K562 (cell line): ENCODE measurements around the gene UNC93B1. TPM values are rescaled to one million over a fixed set of nuclear protein-coding genes. Genes with fewer than 3 reads are reported as not detected.

Experiments used
- ATAC-seq: fragments of 200-7000 bp; cut with Tn5 transposase; 3 replicates; pipeline ENCODE4 v1.9.1; 2020; ENCODE audit warnings: moderate library complexity
- BruUV-seq: library from RNA; stranded (reverse); fragments of 400-500 nt; replicated peaks from 2 replicates; lab custom pipeline; 2021; lab: Mats Ljungman, UMichigan
- CTCF ChIA-PET: fragments of 300-600 bp; formaldehyde crosslinking; extraction: SDS; loops from one replicate; lab custom pipeline; 2021; ENCODE audit warnings: low intra/inter-chr PET ratio; lab: Yijun Ruan, JAX
- POLR2A ChIA-PET: fragments of 300-600, 350-650 bp; sonication (Branson Sonifier 250); formaldehyde crosslinking; extraction: SDS; loops from one replicate; lab custom pipeline; 2021; ENCODE audit warnings: antibody characterized with exemption, inconsistent platforms; lab: Yijun Ruan, JAX
- DNase-seq, 4 experiments: peaks; one replicate each; pipeline versions ENCODE4 v3.0.0 to v3.0.0-alpha.2; 2011 to 2018; ENCODE audit warnings: low spot score in 3 of 4, mixed read lengths in 3 of 4; ENCODE audit errors: extremely low read depth in 1 of 4
- FAIRE-seq: peaks from 2 replicates; lab custom pipeline; 2011; peaks lifted over from hg19 to GRCh38; lab: Jason Lieb, UNC
- H2AFZ ChIP-seq: 2 replicates; pipeline ENCODE4 v1.6.0; 2011; ENCODE audit warnings: low read depth, low read length, control low read depth, inconsistent platforms
- H3K27ac ChIP-seq: fragments of 200-600 bp; 3 replicates; pipeline ENCODE4 v1.8.0; 2011; ENCODE audit warnings: low read depth, mild to moderate bottlenecking, control low read depth, inconsistent platforms, low read length, moderate library complexity, mixed read lengths; ENCODE audit errors: extremely low read depth
- H3K27me3 ChIP-seq, 2 experiments: fragments of 300-600 bp in 1 of 2; 2 replicates in 1 of 2; 3 replicates in 1 of 2; pipeline versions ENCODE4 v1.6.0 to v1.8.0; 2011; ENCODE audit warnings: inconsistent platforms in 2 of 2, low read length in 2 of 2, mild to moderate bottlenecking in 1 of 2, mixed read lengths in 1 of 2, moderate library complexity in 1 of 2; ENCODE audit not compliant: control insufficient read depth in 2 of 2, insufficient read depth in 2 of 2
- H3K36me3 ChIP-seq: fragments of 300-600 bp; 3 replicates; pipeline ENCODE4 v1.8.0; 2011; ENCODE audit warnings: mild to moderate bottlenecking, low read length, inconsistent platforms; ENCODE audit not compliant: control insufficient read depth, insufficient read depth
- H3K4me1 ChIP-seq, 2 experiments: fragments of 200-600 bp in 1 of 2; replicated peaks in 1 of 2; 2 replicates in 1 of 2; 3 replicates in 1 of 2; pipeline versions ENCODE4 v1.5.1 to v1.8.0; 2011; ENCODE audit warnings: inconsistent platforms in 2 of 2, low read length in 2 of 2, mild to moderate bottlenecking in 1 of 2, mixed read lengths in 1 of 2, moderate library complexity in 1 of 2; ENCODE audit not compliant: control insufficient read depth in 2 of 2, insufficient read depth in 2 of 2
- H3K4me2 ChIP-seq: 2 replicates; pipeline ENCODE4 v1.6.1; 2011; ENCODE audit warnings: low read length, control low read depth, inconsistent platforms, mixed read lengths; ENCODE audit not compliant: insufficient read depth
- H3K4me3 ChIP-seq: fragments of 200-600 bp; sonication (generic), shearing (Covaris generic); 2 replicates; pipeline ENCODE4 v1.5.1; 2016; ENCODE audit warnings: control low read depth, inconsistent platforms
- H3K79me2 ChIP-seq: fragments of 200-600 bp; 3 replicates; pipeline ENCODE4 v1.8.0; 2011; ENCODE audit warnings: low read length, inconsistent platforms; ENCODE audit not compliant: control insufficient read depth, insufficient read depth
- H3K9ac ChIP-seq, 2 experiments: 2 replicates each; pipeline versions ENCODE4 v1.6.0 to v1.6.1; 2011; ENCODE audit warnings: low read depth in 2 of 2, low read length in 2 of 2, control low read depth in 1 of 2, inconsistent platforms in 1 of 2, mild to moderate bottlenecking in 1 of 2, mixed read lengths in 1 of 2; ENCODE audit not compliant: insufficient read depth in 1 of 2
- H3K9me1 ChIP-seq: one replicate; pipeline ENCODE4 v1.6.0; 2011; ENCODE audit warnings: inconsistent platforms, mild to moderate bottlenecking, low read length, moderate library complexity; ENCODE audit not compliant: control insufficient read depth, insufficient read depth
- H3K9me3 ChIP-seq: replicated peaks from 2 replicates; pipeline ENCODE4 v1.5.1; 2011; ENCODE audit warnings: low read depth, low read length, inconsistent platforms; ENCODE audit not compliant: control insufficient read depth, insufficient read depth
- H4K20me1 ChIP-seq: replicated peaks from 2 replicates; pipeline ENCODE4 v1.6.1; 2011; ENCODE audit warnings: low read length, inconsistent platforms, mixed read lengths; ENCODE audit not compliant: control insufficient read depth, insufficient read depth
- ADNP ChIP-seq: fragments of 200-800 bp; sonication (Bioruptor generic); IDR thresholded peaks from 2 replicates; pipeline ENCODE4 v1.6.1; 2016; ENCODE audit warnings: missing genetic modification characterization, missing compliant biosample characterization
- BCOR ChIP-seq: fragments of 450-650 bp; IDR thresholded peaks from 2 replicates; pipeline ENCODE4 v1.6.1; 2016
- CHD4 ChIP-seq: fragments of 200-600 bp; sonication (generic); IDR thresholded peaks from 3 replicates; pipeline ENCODE4 v1.6.1; 2012; ENCODE audit warnings: low read depth, mild to moderate bottlenecking, mixed read lengths, low read length, inconsistent platforms; ENCODE audit not compliant: insufficient read depth, insufficient replicate concordance, poor library complexity, severe bottlenecking
- HDAC2 ChIP-seq: fragments of 450-650 bp; IDR thresholded peaks from 2 replicates; pipeline ENCODE4 v1.6.1; 2016; ENCODE audit warnings: mild to moderate bottlenecking
- HLTF ChIP-seq: fragments of 450-650 bp; IDR thresholded peaks from 2 replicates; pipeline ENCODE4 v1.6.1; 2016
- HNRNPK ChIP-seq: fragments of 200-400 bp; formaldehyde crosslinking; IDR thresholded peaks from one replicate; pipeline ENCODE4 v1.6.1; 2018; ENCODE audit warnings: mild to moderate bottlenecking, low read depth, low read length; ENCODE audit not compliant: poor library complexity, severe bottlenecking
- KDM1A ChIP-seq, 2 experiments: fragments of 450-650 bp; IDR thresholded peaks; 2 replicates each; pipeline ENCODE4 v1.6.1; 2016; ENCODE audit warnings: mild to moderate bottlenecking in 2 of 2
- KLF13 ChIP-seq: fragments of 450-650 bp; IDR thresholded peaks from 2 replicates; pipeline ENCODE4 v1.6.1; 2016; ENCODE audit warnings: missing genetic modification characterization, low read depth, mild to moderate bottlenecking, missing compliant biosample characterization, moderate library complexity, borderline replicate concordance
- MECOM ChIP-seq: fragments of 250-450 bp; sonication (Bioruptor Pico); IDR thresholded peaks from 2 replicates; pipeline ENCODE4 v1.8.0; 2022; ENCODE audit warnings: inconsistent platforms
- MLX ChIP-seq, 2 experiments: fragments of 450-650 bp in 1 of 2; sonication (generic) in 1 of 2; formaldehyde crosslinking; conservative IDR thresholded peaks; 2 replicates each; pipeline versions ENCODE4 v1.4.0 to v1.8.1; 2020 to 2022; ENCODE audit warnings: mild to moderate bottlenecking in 1 of 2, missing genetic modification reagents in 1 of 2
- PHF20 ChIP-seq: fragments of 450-650 bp; IDR thresholded peaks from 2 replicates; pipeline ENCODE4 v1.6.1; 2018; ENCODE audit not compliant: partially characterized antibody
- PHTF2 ChIP-seq: fragments of 250-450 bp; sonication (Bioruptor Pico); IDR thresholded peaks from 2 replicates; pipeline ENCODE4 v1.5.0; 2021; ENCODE audit warnings: mild to moderate bottlenecking
- PTBP1 ChIP-seq: fragments of 200-400 bp; formaldehyde crosslinking; IDR thresholded peaks from 2 replicates; pipeline ENCODE4 v1.6.1; 2017; ENCODE audit warnings: low read depth, low read length
- RBM25 ChIP-seq: fragments of 200-400 bp; formaldehyde crosslinking; IDR thresholded peaks from 2 replicates; pipeline ENCODE4 v1.6.1; 2018; ENCODE audit warnings: low read length, low read depth, moderate library complexity; ENCODE audit not compliant: severe bottlenecking
- RCOR1 ChIP-seq, 2 experiments: IDR thresholded peaks; 2 replicates each; pipeline ENCODE4 v1.6.1; 2012; ENCODE audit warnings: low read depth in 2 of 2, low read length in 2 of 2, borderline replicate concordance in 1 of 2, improper control_type of control experiment in 1 of 2
- SMARCA5 ChIP-seq: fragments of 450-650 bp; IDR thresholded peaks from 2 replicates; pipeline ENCODE4 v1.6.1; 2016
- STAT5A ChIP-seq: IDR thresholded peaks from 2 replicates; pipeline ENCODE4 v1.6.1; 2012; ENCODE audit warnings: low read length, inconsistent platforms, borderline replicate concordance
- ZNF24 ChIP-seq: fragments of 450-650 bp; IDR thresholded peaks from 2 replicates; pipeline ENCODE4 v1.6.1; 2016
- ZNF561 ChIP-seq: fragments of 450-650 bp; formaldehyde crosslinking; conservative IDR thresholded peaks from 2 replicates; pipeline ENCODE4 v1.4.0; 2020; ENCODE audit warnings: mild to moderate bottlenecking, moderate library complexity
- WGBS: fragments of 100-300 bp; shearing (Covaris generic); methylation state at CpG from one replicate; pipeline ENCODE4 v1.1.6; 2016; ENCODE audit warnings: low coverage, mixed read lengths; ENCODE audit not compliant: insufficient coverage; ENCODE audit errors: missing lambda C conversion rate; 5-methylcytosine and 5-hydroxymethylcytosine counted together
- in situ Hi-C: fragments of 300-500 bp; cut with MboI; formaldehyde crosslinking; loops from 4 replicates; pipeline ENCODE4 v1.15.0; 2018; ENCODE audit warnings: inconsistent platforms, mixed read lengths
- intact Hi-C: fragments of 100-400 bp; cut with micrococcal nuclease; formaldehyde crosslinking; loops from 2 replicates; pipeline ENCODE4 v1.14.2; 2022
- polyA plus RNA-seq, 8 experiments: library from polyadenylated mRNA; depleted of rRNA in 4 of 8; stranded (reverse) in 5 of 8; unstranded in 3 of 8; fragments of >200 nt; fragmentation: Nextera tagmentation in 2 of 8; fragmentation: Illumina TruSeq in 1 of 8; extraction: Ambion mirVana in 2 of 8; extraction: Trizol in 1 of 8; gene quantifications; 2 replicates each; pipeline versions ENCODE4 v1.2.1 to v1.2.3, GENCODE V29; 2011 to 2014; ENCODE audit warnings: inconsistent platforms in 1 of 8, missing spikeins in 1 of 8
- total RNA-seq, 7 experiments: library from RNA; depleted of rRNA in 6 of 7; stranded (reverse); fragments of >200 nt in 6 of 7; fragmentation: Illumina TruSeq in 2 of 7; extraction: Trizol in 2 of 7; gene quantifications; 2 replicates each; pipeline versions ENCODE4 v1.2.1 to v1.2.3, GENCODE V29; 2011 to 2021; ENCODE audit warnings: low replicate concordance in 1 of 7

Gene UNC93B1
- total and polyA plus RNA-seq, 9 of the 15 experiments (the other 6 are each of a cell fraction or from before 2014, with no cell fraction given) = 0.10 to 13.6 (median 6.5) TPM

GRCh38 chr11:68007498-68008380 is 3.8 kb upstream of the UNC93B1 start:
- no peak overlapping the region for H2AFZ ChIP-seq
- H3K4me2 ChIP-seq = no peak overlapping the region
- no peaks in the 10 kb centered on the region for H3K9me1 ChIP-seq
- no TSS peak for BruUV-seq
- peaks cover 31 to 65% of the 10 kb centered on the region in 2 experiments for H3K4me1 ChIP-seq
- ChIA-PET POLR2A (interaction anchor here (1.3 kb wide), 1 partner anchor 11 kb away, joined by 6 read pairs; no protein-coding TSS in a partner anchor), CTCF (interaction anchor here (0.7 kb wide), 1 partner anchor 43 kb away, joined by 3 read pairs; no protein-coding TSS in a partner anchor)
- H3K9me3 ChIP-seq = no peaks in the 10 kb centered on the region
- TF ChIP-seq STAT5A (no peak), PTBP1 (peak; percentile 62; the same call in 1 of the 2 replicates), HNRNPK (no peak), PHTF2 (CRISPR knock-in tag) (no peak), KDM1A (IDR thresholded peaks at IDR 0.05) (peak; percentile 74), HDAC2 (peak; percentile 45; the same call in 1 of the 2 replicates), MECOM (CRISPR knock-in tag) (no peak), ZNF24 (peak; percentile 90), MLX (CRISPR knock-in tag; conservative IDR thresholded peaks at IDR 0.05) (no peak), RCOR1 (IDR thresholded peaks at IDR 0.05; ENCODE audit: borderline replicate concordance in 1 of 2, low read depth in 2 of 2, low read length in 2 of 2) (peak in 1 of 2 experiments; percentile 27; a peak in 1 of 4 replicates), SMARCA5 (peak; percentile 85), PHF20 (peak; percentile 31), RBM25 (peak; percentile 85), HLTF (no peak), BCOR (peak; percentile 92), ZNF561 (CRISPR knock-in tag) (no peak), CHD4 (peak; percentile 54), KLF13 (tag) (no peak), ADNP (tag) (peak; percentile 74; the same call in 1 of the 2 replicates)
- no peaks in the 10 kb centered on the region for H4K20me1 ChIP-seq
- no peaks in the 10 kb centered on the region for H3K36me3 ChIP-seq
- H3K27me3 ChIP-seq = no peaks in the 10 kb centered on the region
- H3K27ac ChIP-seq = no peak overlapping the region
- H3K4me3 ChIP-seq = no peak overlapping the region
- intact Hi-C loops = loop anchor here (5.0 kb wide), 1 partner anchor 290 kb away; no protein-coding TSS in a partner anchor
- in situ Hi-C loops = no loop called here
- ATAC-seq = no peak
- no peak for DNase-seq
- no peak overlapping the region for H3K9ac ChIP-seq
- FAIRE-seq = no peak
- WGBS = 46% methylated on average over 15 of the region's 16 CpGs
- no peaks in the 10 kb centered on the region for H3K79me2 ChIP-seq
